Smooth muscle cell (in vitro differentiated cells): ENCODE data around the gene MBD2. TPM values are rescaled to one million over a fixed set of nuclear protein-coding genes. Genes with fewer than 3 reads are reported as not detected.
A peak's percentile ranks its signal among the peaks of the same experiment; 100 is the strongest.

Experiments used
- DNase-seq: peaks from one replicate; lab custom pipeline; 2025; ENCODE audit not compliant: unreplicated experiment; lab: John Stamatoyannopoulos, UW
- H2AFZ ChIP-seq: fragments of 200-600 bp; sonication (generic); 2 replicates; pipeline ENCODE4 v1.6.0; 2016; ENCODE audit warnings: antibody characterized with exemption, low read depth, mild to moderate bottlenecking
- H3F3A ChIP-seq: fragments of 200-600 bp; sonication (generic); 2 replicates; pipeline ENCODE4 v1.6.0; 2017; ENCODE audit warnings: antibody characterized with exemption, low read depth
- H3K27ac ChIP-seq: fragments of 200-600 bp; sonication (generic); 2 replicates; pipeline ENCODE4 v1.5.1; 2016; ENCODE audit warnings: low read depth, mild to moderate bottlenecking
- H3K27me3 ChIP-seq: fragments of 200-600 bp; sonication (generic); 2 replicates; pipeline ENCODE4 v1.6.1; 2016; ENCODE audit warnings: low read depth, mild to moderate bottlenecking
- H3K36me3 ChIP-seq: fragments of 200-600 bp; sonication (generic); 2 replicates; pipeline ENCODE4 v1.5.1; 2016; ENCODE audit warnings: low read depth
- H3K4me1 ChIP-seq: fragments of 200-600 bp; sonication (generic); 2 replicates; pipeline ENCODE4 v1.5.1; 2016; ENCODE audit warnings: low read depth
- H3K4me2 ChIP-seq: fragments of 200-600 bp; sonication (generic); 2 replicates; pipeline ENCODE4 v1.6.0; 2016; ENCODE audit warnings: mild to moderate bottlenecking
- H3K4me3 ChIP-seq: fragments of 200-600 bp; sonication (generic); 2 replicates; pipeline ENCODE4 v1.5.1; 2016; ENCODE audit warnings: mild to moderate bottlenecking
- H3K79me2 ChIP-seq: fragments of 200-600 bp; sonication (generic); 2 replicates; pipeline ENCODE4 v1.6.0; 2016; ENCODE audit warnings: low read depth, mild to moderate bottlenecking
- H3K9ac ChIP-seq: fragments of 200-600 bp; sonication (generic); 2 replicates; pipeline ENCODE4 v1.6.0; 2016; ENCODE audit warnings: low read depth
- H3K9me3 ChIP-seq: fragments of 200-600 bp; sonication (generic); replicated peaks from 2 replicates; pipeline ENCODE4 v1.5.1; 2016; ENCODE audit warnings: low read depth
- H4K20me1 ChIP-seq: fragments of 200-600 bp; sonication (generic); 2 replicates; pipeline ENCODE4 v1.6.0; 2016; ENCODE audit warnings: low read depth
- WGBS: methylation state at CpG from one replicate; pipeline ENCODE4 v1.1.7; 2016; ENCODE audit warnings: low lambda C conversion rate; 5-methylcytosine and 5-hydroxymethylcytosine counted together
- polyA plus RNA-seq: library from polyadenylated mRNA; unstranded; fragments of >200 nt; fragmentation: Nextera tagmentation; extraction: Ambion mirVana; gene quantifications from 2 replicates; pipeline ENCODE4 v1.2.1, GENCODE V29; 2016
- total RNA-seq: library from RNA; depleted of rRNA; stranded (reverse); fragments of >200 nt; gene quantifications from 2 replicates; pipeline ENCODE4 v1.2.3, GENCODE V29; 2014
- TF ChIP-seq, protein P1 (sequence below): fragments of 200-600 bp; sonication (generic); IDR thresholded peaks from 2 replicates; pipeline ENCODE4 v1.5.1; 2017; ENCODE audit warnings: borderline replicate concordance, mild to moderate bottlenecking, antibody characterized with exemption; ENCODE audit not compliant: insufficient read depth, poor library complexity, severe bottlenecking

Gene MBD2
- total and polyA plus RNA-seq, 2 experiments from 2014 or later: 28.5 to 42.6 TPM

DNA sequence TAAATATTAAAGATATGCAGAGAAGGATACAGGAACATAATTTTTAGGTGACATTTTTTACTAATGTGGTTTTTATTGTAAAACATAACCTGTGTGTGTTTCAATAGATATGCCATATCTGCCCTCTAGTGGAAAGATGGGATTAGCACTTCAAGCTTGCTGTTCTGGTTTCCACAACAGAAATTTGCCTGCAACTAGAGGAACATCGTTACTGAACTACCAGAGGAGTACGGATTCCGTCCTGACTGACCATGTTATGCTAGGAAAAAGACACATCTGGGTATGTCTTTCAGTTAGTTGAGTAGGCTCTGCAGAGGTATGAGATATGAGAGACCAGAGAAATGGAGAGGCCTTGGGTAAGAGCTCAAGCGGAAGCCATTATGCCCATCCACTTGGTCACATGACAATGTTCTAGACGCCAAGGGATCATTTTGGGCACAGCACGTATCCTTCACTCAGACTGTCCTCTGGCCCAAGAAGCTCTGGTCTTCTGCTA is 104.9 kb downstream of the MBD2 start:
- no peak for DNase-seq
- 38% methylated on average over 6 of the region's 6 CpGs for WGBS
- H3K4me3 ChIP-seq: no peak overlapping the region

DNA sequence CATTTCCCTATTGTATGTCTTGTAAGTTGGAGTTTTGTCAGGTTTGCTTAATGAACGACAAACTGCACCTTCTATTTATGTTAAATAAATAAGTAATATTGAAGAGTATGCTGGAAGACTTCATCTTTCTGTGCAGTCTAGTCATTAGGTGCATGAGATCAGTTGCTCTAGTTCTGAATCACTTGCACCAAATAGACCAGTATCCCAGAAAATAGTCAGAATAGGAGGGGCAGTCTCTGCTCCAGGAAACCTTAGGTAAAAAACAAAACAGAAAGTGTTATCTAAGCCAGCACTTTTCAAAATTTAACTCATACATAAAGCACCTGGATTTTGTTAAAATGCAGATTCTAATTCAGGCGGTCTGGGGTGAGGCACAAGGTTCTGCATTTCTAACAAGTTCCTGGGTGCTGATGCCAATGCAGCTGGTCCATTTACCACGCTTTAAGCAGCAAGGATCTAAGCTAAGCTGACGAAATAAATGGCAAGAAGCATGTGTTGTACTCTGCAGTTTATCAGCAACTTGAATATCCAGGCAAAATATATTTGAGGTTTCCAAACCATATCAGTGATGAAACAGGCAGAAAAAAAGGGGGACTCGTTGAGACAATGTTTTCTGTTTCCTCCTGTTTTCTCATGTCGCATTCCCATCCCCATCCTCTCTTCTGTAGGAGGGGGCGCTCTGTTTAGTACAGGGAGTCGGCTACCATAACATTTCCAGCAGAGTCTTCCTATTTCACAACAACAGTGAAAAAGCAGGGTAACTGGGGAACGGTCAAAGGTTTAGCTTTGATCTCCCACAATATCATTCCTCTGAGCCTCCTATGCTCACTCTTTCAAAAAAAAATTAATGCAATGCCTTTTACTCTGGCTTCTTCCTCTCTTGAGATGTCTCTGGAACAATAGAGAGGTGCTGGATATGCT is 106.4 kb downstream of the MBD2 start:
- H3K4me2 ChIP-seq: no peak overlapping the region
- H3F3A ChIP-seq: no peaks in the 10 kb centered on the region
- TF ChIP-seq, protein P1, sequence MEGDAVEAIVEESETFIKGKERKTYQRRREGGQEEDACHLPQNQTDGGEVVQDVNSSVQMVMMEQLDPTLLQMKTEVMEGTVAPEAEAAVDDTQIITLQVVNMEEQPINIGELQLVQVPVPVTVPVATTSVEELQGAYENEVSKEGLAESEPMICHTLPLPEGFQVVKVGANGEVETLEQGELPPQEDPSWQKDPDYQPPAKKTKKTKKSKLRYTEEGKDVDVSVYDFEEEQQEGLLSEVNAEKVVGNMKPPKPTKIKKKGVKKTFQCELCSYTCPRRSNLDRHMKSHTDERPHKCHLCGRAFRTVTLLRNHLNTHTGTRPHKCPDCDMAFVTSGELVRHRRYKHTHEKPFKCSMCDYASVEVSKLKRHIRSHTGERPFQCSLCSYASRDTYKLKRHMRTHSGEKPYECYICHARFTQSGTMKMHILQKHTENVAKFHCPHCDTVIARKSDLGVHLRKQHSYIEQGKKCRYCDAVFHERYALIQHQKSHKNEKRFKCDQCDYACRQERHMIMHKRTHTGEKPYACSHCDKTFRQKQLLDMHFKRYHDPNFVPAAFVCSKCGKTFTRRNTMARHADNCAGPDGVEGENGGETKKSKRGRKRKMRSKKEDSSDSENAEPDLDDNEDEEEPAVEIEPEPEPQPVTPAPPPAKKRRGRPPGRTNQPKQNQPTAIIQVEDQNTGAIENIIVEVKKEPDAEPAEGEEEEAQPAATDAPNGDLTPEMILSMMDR: no peak

More for the DNA sequence above, 104.9 kb downstream of the MBD2 start:
- Histone ChIP-seq H3F3A (no peaks in the 10 kb centered on the region), H3K27me3 (no peaks in the 10 kb centered on the region), H3K4me1 (peaks cover 21% of the 10 kb centered on the region), H2AFZ (no peak overlapping the region), H3K9me3 (no peaks in the 10 kb centered on the region), H3K9ac (no peak overlapping the region), H3K36me3 (no peaks in the 10 kb centered on the region), H3K79me2 (no peaks in the 10 kb centered on the region), H3K27ac (no peak overlapping the region), H4K20me1 (no peaks in the 10 kb centered on the region), H3K4me2 (peak overlapping the region; percentile 66)
- TF ChIP-seq, protein P1: peak; percentile 85

DNA sequence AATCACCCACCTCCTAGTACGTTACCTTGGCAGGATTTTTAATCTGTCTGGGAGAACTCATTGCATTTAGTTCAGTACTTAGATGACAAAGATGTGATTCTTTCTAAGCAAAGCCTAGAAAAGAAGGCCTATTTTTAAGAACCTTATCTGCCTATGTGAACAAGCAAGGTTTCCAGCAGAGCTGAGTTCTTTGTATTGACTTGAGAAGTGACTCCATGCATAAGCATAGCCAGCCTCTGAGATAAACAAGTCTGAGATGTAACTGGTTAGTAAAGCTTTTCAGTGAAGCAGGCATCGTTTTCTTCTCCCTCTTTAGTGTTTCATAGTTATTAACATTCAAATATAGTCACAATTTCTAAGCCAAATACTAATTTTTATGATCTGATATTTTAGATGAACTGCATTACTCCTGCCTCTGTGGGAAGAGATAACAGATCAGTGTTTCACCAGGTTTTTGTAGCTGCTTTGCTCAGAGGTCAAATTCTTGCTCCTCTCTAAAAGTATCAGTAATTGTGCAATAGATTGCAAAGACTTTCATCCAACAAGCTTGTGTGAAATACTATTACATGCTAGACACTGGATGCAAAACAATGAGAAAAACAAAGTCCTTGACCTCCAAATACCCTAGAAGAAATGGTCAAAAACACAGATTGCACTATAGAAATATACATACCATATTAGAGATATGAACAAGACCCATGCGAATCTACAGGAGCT is 107.8 kb downstream of the MBD2 start:
- no peaks in the 10 kb centered on the region for H3F3A ChIP-seq

More for the DNA sequence above, 106.4 kb downstream of the MBD2 start:
- Histone ChIP-seq H3K79me2 (no peaks in the 10 kb centered on the region), H3K4me3 (no peak overlapping the region), H3K4me1 (peaks cover 21% of the 10 kb centered on the region), H3K9me3 (no peaks in the 10 kb centered on the region), H4K20me1 (no peaks in the 10 kb centered on the region), H3K9ac (no peak overlapping the region), H2AFZ (no peak overlapping the region), H3K27me3 (no peaks in the 10 kb centered on the region), H3K36me3 (no peaks in the 10 kb centered on the region), H3K27ac (no peak overlapping the region)
- DNase-seq: no peak
- WGBS: 63% methylated on average over 9 of the region's 9 CpGs

More for the DNA sequence above, 107.8 kb downstream of the MBD2 start:
- TF ChIP-seq, protein P1: no peak
- Histone ChIP-seq H3K79me2 (no peaks in the 10 kb centered on the region), H3K9me3 (no peaks in the 10 kb centered on the region), H3K4me3 (no peak overlapping the region), H3K36me3 (no peaks in the 10 kb centered on the region), H3K27ac (no peak overlapping the region), H2AFZ (no peak overlapping the region), H4K20me1 (no peaks in the 10 kb centered on the region), H3K4me1 (peaks cover 21% of the 10 kb centered on the region), H3K9ac (no peak overlapping the region), H3K4me2 (no peak overlapping the region), H3K27me3 (no peaks in the 10 kb centered on the region)
- DNase-seq: no peak
- 55% methylated on average over 3 of the region's 3 CpGs for WGBS
